ENCODE data around the gene RAB40B. TPM values are rescaled to one million over a fixed set of nuclear protein-coding genes. Genes with fewer than 3 reads are reported as not detected.

Gene RAB40B
- total and polyA plus RNA-seq, 8 donors = 6.8 to 25.7 (median 19.5) TPM

- no peak for DNase-seq
- Histone ChIP-seq H3K9me3 (peaks cover 0 to 13% of the 10 kb centered on the region in 2 donors), H3K4me1 (no peaks in the 10 kb centered on the region), H3K4me3 (no peak overlapping the region), H3K27ac (no peak overlapping the region), H3K27me3 (no peaks in the 10 kb centered on the region), H3K36me3 (no peaks in the 10 kb centered on the region)
- no peak for TF ChIP-seq CTCF (IDR thresholded peaks at IDR 0.05)
- ATAC-seq = no peak
- intact Hi-C loops (cut with DNase I) = no loop called here
Measured at GRCh38 chr17:82685291-82685690, 13.2 kb downstream of the RAB40B start.

- ATAC-seq (peak; percentile 50), DNase-seq (no peak)
- no peaks in the 10 kb centered on the region for H3K27me3 ChIP-seq
- H3K4me1 ChIP-seq = no peaks in the 10 kb centered on the region
- no peak overlapping the region for H3K27ac ChIP-seq
- TF ChIP-seq CTCF (IDR thresholded peaks at IDR 0.05) = no peak
- no peak overlapping the region for H3K4me3 ChIP-seq
- no peaks in the 10 kb centered on the region for H3K36me3 ChIP-seq
- H3K9me3 ChIP-seq = peaks cover 0 to 13% of the 10 kb centered on the region in 2 donors
- intact Hi-C loops (cut with DNase I) = no loop called here
Measured at GRCh38 chr17:82684228-82684841, 14.2 kb downstream of the RAB40B start.

- Histone ChIP-seq H3K27me3 (no peaks in the 10 kb centered on the region), H3K4me3 (no peak overlapping the region), H3K9me3 (peaks cover 0 to 13% of the 10 kb centered on the region in 2 donors), H3K36me3 (no peaks in the 10 kb centered on the region), H3K4me1 (no peaks in the 10 kb centered on the region), H3K27ac (no peak overlapping the region)
- ATAC-seq = no peak
- no peak for TF ChIP-seq CTCF (IDR thresholded peaks at IDR 0.05)
- intact Hi-C loops (cut with DNase I) = no loop called here
- no peak for DNase-seq
Measured at GRCh38 chr17:82683534-82683933, 15.0 kb downstream of the RAB40B start.

- Histone ChIP-seq H3K27me3 (no peaks in the 10 kb centered on the region), H3K36me3 (no peaks in the 10 kb centered on the region), H3K4me3 (no peak overlapping the region), H3K27ac (no peak overlapping the region), H3K4me1 (no peaks in the 10 kb centered on the region), H3K9me3 (peaks cover 0 to 13% of the 10 kb centered on the region in 2 donors)
- intact Hi-C loops (cut with DNase I) = no loop called here
- ATAC-seq (no peak), DNase-seq (no peak)
- no peak for TF ChIP-seq CTCF (IDR thresholded peaks at IDR 0.05)
Measured at GRCh38 chr17:82681547-82681946, 17.0 kb downstream of the RAB40B start.

GRCh38 chr17:82679586-82680465 is 18.7 kb downstream of the RAB40B start:
- no peak overlapping the region for H3K27ac ChIP-seq
- DNase-seq (peak in 1 of 4 donors; percentile 72), ATAC-seq (no peak)
- intact Hi-C loops (cut with DNase I) = no loop called here
- peaks cover 0 to 13% of the 10 kb centered on the region in 2 donors for H3K9me3 ChIP-seq
- H3K4me3 ChIP-seq = no peak overlapping the region
- no peaks in the 10 kb centered on the region for H3K36me3 ChIP-seq
- H3K4me1 ChIP-seq = no peaks in the 10 kb centered on the region
- TF ChIP-seq CTCF (IDR thresholded peaks at IDR 0.05) = no peak
- no peaks in the 10 kb centered on the region for H3K27me3 ChIP-seq
